Right hindlimb (tissue), 1 donor: ENCODE measurements around the gene MRPL10.
"Not testable (repeated sequence)": the region's sequence is repeated elsewhere in the genome, so short reads cannot be mapped to it uniquely, and the experiment has no call there.

Experiments
- DNase-seq: peaks from one replicate; pipeline ENCODE4 v3.0.0-alpha.2; 2018

MRPL10 gene

GRCh38 chr17:47789611-47790561, 41.5 kb downstream of the MRPL10 start:
- DNase-seq, result peak; percentile 54

- peak; percentile 60 for DNase-seq
Measured at GRCh38 chr17:47785538-47786123, 45.7 kb downstream of the MRPL10 start.

GRCh38 chr17:47781397-47781796, 49.9 kb downstream of the MRPL10 start:
- DNase-seq, result no peak

- DNase-seq, result no peak
Measured at GRCh38 chr17:47778184-47778635, 53.1 kb downstream of the MRPL10 start.

- no peak for DNase-seq
Measured at GRCh38 chr17:47776330-47777197, 54.8 kb downstream of the MRPL10 start.

- DNase-seq, result no peak
Measured at GRCh38 chr17:47774987-47775580, 56.3 kb downstream of the MRPL10 start.

- DNase-seq, result no peak
Measured at GRCh38 chr17:47774331-47774730, 57.0 kb downstream of the MRPL10 start.

GRCh38 chr17:47773649-47774048, 57.7 kb downstream of the MRPL10 start:
- DNase-seq, result not testable (repeated sequence)
